ENCODE results near the gene TMEM245.

DNA sequence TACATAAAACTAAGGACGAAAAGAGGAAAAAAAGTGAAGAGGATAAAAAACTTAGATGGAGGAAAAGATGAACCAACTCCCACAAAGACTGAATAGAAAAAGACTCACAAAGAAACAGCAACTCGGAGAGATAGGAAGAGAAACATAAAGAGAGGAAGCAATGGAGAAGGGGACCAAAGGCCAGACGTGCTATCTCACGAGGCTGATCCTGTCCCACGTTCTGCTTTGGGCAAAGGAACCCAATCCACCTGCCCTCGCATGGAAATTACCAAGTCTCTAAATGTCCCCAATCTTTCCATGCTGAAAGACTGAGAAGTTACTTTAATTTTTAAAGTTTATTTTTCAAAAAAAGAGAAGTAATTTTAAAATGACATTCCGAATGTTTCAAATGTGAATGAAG, 36.6 kb downstream of the TMEM245 start:
- TF ChIP-seq CTCF (IDR thresholded peaks at IDR 0.05): no peak
- TF ChIP-seq EZH2 (IDR thresholded peaks at IDR 0.05; ENCODE audit: borderline replicate concordance, insufficient read depth, low read depth, low read length, poor library complexity, severe bottlenecking): no peak
